Measurements from ENCODE around the gene JADE1. TPM values are rescaled to one million over a fixed set of nuclear protein-coding genes. Genes with fewer than 3 reads are reported as not detected.

Gene JADE1
- 20.4 and 23.2 TPM in 2 replicates for polyA plus RNA-seq (2011; rRNA removed)
- polyA minus RNA-seq (2011; rRNA and poly(A)+ RNA removed) = 41.1 and 52.2 TPM in 2 replicates

DNA sequence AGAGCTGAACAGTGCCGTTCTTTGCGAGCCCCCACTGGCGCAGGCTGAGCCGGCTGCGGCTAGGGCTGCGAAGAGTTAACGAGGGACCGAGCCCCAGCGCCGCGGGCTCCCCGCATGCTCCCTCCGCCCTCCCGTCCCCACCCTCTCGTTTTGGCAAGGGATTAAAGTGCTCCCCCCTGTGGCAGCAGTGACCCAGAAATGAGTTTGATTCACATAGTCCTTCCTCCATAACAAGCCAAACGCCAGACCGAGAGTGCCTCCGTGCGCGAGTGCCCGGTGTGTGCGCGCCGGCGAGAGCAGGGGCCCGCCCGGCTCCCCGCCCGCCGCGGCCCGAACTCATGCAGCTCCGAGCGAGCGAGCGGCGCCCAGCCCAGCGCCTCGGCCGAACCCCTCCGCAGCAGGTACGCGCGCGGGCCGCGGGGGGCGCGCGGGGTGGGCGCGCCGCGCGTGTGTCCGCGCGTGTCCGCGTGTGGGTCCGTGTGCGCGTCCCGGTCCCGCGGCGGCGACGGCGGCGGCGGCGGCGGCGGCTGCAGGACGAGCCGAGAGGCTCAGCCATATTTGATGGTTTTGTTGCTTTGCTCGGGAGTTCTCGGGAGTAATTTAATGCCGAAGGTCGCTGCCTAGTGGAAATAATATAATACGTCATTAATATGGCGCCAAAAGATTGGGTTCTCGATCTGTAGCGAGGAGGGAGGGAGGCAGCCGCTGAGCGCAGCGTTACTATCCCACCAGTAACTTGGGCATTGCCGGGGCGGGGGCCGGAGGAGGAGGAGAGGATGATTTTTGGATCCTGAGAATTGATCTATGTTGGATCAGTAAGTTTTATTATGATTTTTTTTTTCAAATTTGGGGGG lies at the start of gene JADE1:
TSS of gene JADE1 (plus strand) at position 224 of the 854 bp plus-strand sequence. CDS start 22,059 bp downstream, outside the sequence.
- POLR2A ChIA-PET = interaction anchor here (0.6 to 1.5 kb wide), 4 partner anchors 14 to 640 kb away, joined by 3 to 7 read pairs (median 4); no protein-coding TSS in a partner anchor
- DNase-seq (ENCODE audit: low read depth, low spot score) = peak; percentile 90
- CTCF ChIA-PET = interaction anchor here (0.6 to 3.4 kb wide), 10 partner anchors 13 to 501 kb away, joined by 3 to 23 read pairs (median 3); no protein-coding TSS in a partner anchor
- TF ChIP-seq, protein P1, sequence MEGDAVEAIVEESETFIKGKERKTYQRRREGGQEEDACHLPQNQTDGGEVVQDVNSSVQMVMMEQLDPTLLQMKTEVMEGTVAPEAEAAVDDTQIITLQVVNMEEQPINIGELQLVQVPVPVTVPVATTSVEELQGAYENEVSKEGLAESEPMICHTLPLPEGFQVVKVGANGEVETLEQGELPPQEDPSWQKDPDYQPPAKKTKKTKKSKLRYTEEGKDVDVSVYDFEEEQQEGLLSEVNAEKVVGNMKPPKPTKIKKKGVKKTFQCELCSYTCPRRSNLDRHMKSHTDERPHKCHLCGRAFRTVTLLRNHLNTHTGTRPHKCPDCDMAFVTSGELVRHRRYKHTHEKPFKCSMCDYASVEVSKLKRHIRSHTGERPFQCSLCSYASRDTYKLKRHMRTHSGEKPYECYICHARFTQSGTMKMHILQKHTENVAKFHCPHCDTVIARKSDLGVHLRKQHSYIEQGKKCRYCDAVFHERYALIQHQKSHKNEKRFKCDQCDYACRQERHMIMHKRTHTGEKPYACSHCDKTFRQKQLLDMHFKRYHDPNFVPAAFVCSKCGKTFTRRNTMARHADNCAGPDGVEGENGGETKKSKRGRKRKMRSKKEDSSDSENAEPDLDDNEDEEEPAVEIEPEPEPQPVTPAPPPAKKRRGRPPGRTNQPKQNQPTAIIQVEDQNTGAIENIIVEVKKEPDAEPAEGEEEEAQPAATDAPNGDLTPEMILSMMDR (IDR thresholded peaks at IDR 0.05; ENCODE audit: low read depth, low read length) = peak; percentile 62
- H3K9me3 ChIP-seq (ENCODE audit: control insufficient read depth, insufficient read depth, low read length) = no peaks in the 10 kb centered on the region; the same call in 1 of the 2 replicates
- no peaks in the 10 kb centered on the region for H3K27me3 ChIP-seq (ENCODE audit: control insufficient read depth, insufficient read depth, low read length)
- H3K27ac ChIP-seq (ENCODE audit: low read depth, low read length) = peak within 1 kb of the TSS; percentile 89
- H3K4me3 ChIP-seq (ENCODE audit: low read depth, low read length) = peak within 1 kb of the TSS; percentile 87

- Histone ChIP-seq H3K27me3 (ENCODE audit: control insufficient read depth, insufficient read depth, low read length) (no peaks in the 10 kb centered on the region), H3K9me3 (ENCODE audit: control insufficient read depth, insufficient read depth, low read length) (no peaks in the 10 kb centered on the region), H3K27ac (ENCODE audit: low read depth, low read length) (no peak overlapping the region), H3K4me3 (ENCODE audit: low read depth, low read length) (no peak overlapping the region)
- POLR2A ChIA-PET = no interaction called here
- CTCF ChIA-PET = no interaction called here
- no peak for DNase-seq (ENCODE audit: low read depth, low spot score)
- TF ChIP-seq, protein P1 (IDR thresholded peaks at IDR 0.05; ENCODE audit: low read depth, low read length) = no peak
Measured at GRCh38 chr4:128766781-128767180, 42.7 kb upstream of the JADE1 start.

DNA sequence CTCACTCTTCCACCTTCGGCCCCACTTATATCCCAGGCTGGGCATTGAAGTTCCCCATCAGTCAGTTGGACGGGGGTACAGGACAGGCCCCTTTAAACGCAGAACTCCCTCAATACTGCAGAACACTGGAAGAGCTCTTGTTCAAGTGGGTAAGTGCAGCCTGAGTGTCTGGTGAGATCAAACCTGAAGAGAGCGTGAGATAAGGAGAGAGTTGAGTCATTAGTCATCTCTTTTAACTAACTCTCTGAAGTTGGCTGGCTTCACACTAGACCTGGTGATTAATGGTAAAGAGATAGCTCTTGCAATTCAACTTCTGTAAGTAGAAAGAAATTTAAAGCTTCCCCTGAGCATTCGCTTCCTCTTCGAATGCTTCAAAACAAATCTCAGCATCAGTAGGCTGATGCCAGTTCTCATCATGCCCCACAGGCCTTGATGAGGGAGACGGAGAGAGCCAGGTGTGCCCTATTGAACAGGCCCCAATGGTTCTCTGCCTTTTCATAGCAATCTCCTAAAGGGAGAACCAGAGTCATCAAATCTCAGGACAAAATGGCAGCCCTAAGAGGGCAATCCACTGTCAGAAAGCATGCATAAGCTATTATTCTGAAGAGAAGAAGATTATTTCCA lies 41.0 kb upstream of the JADE1 start:
- TF ChIP-seq, protein P1 (IDR thresholded peaks at IDR 0.05; ENCODE audit: low read depth, low read length) = no peak
- no peaks in the 10 kb centered on the region for H3K9me3 ChIP-seq (ENCODE audit: control insufficient read depth, insufficient read depth, low read length)
- H3K4me3 ChIP-seq (ENCODE audit: low read depth, low read length) = no peak overlapping the region
- POLR2A ChIA-PET = no interaction called here
- no peak overlapping the region for H3K27ac ChIP-seq (ENCODE audit: low read depth, low read length)
- H3K27me3 ChIP-seq (ENCODE audit: control insufficient read depth, insufficient read depth, low read length) = no peaks in the 10 kb centered on the region
- CTCF ChIA-PET = no interaction called here
- DNase-seq (ENCODE audit: low read depth, low spot score) = no peak

- CTCF ChIA-PET = interaction anchor here (0.6 kb wide), 1 partner anchor 8 kb away, joined by 3 read pairs; no protein-coding TSS in a partner anchor
- POLR2A ChIA-PET = no interaction called here
- Histone ChIP-seq H3K4me3 (ENCODE audit: low read depth, low read length) (no peak overlapping the region), H3K27me3 (ENCODE audit: control insufficient read depth, insufficient read depth, low read length) (no peaks in the 10 kb centered on the region), H3K27ac (ENCODE audit: low read depth, low read length) (no peak overlapping the region), H3K9me3 (ENCODE audit: control insufficient read depth, insufficient read depth, low read length) (no peaks in the 10 kb centered on the region)
- DNase-seq (ENCODE audit: low read depth, low spot score) = no peak
- TF ChIP-seq, protein P1 (IDR thresholded peaks at IDR 0.05; ENCODE audit: low read depth, low read length) = no peak
Measured at GRCh38 chr4:128769011-128769410, 40.5 kb upstream of the JADE1 start.

DNA sequence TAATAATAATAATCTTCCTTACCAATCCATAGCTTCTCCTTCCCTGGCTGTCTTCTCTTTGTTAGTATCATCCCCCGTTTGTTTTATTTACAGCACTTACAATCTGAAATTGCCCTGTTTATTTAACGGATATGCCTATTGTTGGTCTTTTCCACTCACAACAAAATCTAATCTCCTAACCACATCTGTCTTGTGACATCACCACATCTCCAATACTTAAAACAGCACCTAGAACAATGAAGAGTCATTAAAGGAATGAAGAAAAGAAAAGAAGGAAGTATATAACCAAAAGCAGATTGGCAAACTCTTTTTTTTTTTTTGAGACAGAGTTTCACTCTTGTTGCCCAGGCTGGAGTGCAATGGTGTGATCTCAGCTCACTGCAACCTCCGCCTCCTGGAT lies 38.7 kb upstream of the JADE1 start:
- Histone ChIP-seq H3K27ac (ENCODE audit: low read depth, low read length) (no peak overlapping the region), H3K27me3 (ENCODE audit: control insufficient read depth, insufficient read depth, low read length) (no peaks in the 10 kb centered on the region), H3K9me3 (ENCODE audit: control insufficient read depth, insufficient read depth, low read length) (no peaks in the 10 kb centered on the region), H3K4me3 (ENCODE audit: low read depth, low read length) (no peak overlapping the region)
- CTCF ChIA-PET = no interaction called here
- no peak for DNase-seq (ENCODE audit: low read depth, low spot score)
- POLR2A ChIA-PET = no interaction called here
- TF ChIP-seq, protein P1 (IDR thresholded peaks at IDR 0.05; ENCODE audit: low read depth, low read length) = no peak
